ENCODE data around the gene KLHL18.

The KLHL18 gene

GRCh38 chr3:47270526-47270925 is 12.2 kb upstream of the KLHL18 start:
- DNase-seq (ENCODE audit: low spot score) (no peak), ATAC-seq (ENCODE audit: low read depth) (no peak)

GRCh38 chr3:47273564-47273963 is 9.2 kb upstream of the KLHL18 start:
- H3K36me3 ChIP-seq (ENCODE audit: low read depth), result no peaks in the 10 kb centered on the region
- no peaks in the 10 kb centered on the region for H3K27me3 ChIP-seq (ENCODE audit: insufficient read depth, poor library complexity, severe bottlenecking)
- TF ChIP-seq CTCF (IDR thresholded peaks at IDR 0.05; ENCODE audit: poor library complexity, severe bottlenecking), result no peak
- no peak for DNase-seq (ENCODE audit: low spot score)
- H3K4me3 ChIP-seq (ENCODE audit: severe bottlenecking), result no peak overlapping the region
- H3K27ac ChIP-seq (ENCODE audit: poor library complexity, severe bottlenecking), result no peak overlapping the region
- ATAC-seq (ENCODE audit: low read depth), result no peak
- H3K9me3 ChIP-seq (ENCODE audit: severe bottlenecking), result no peaks in the 10 kb centered on the region
- H3K4me1 ChIP-seq (ENCODE audit: insufficient read depth, poor library complexity, severe bottlenecking), result no peaks in the 10 kb centered on the region

More at GRCh38 chr3:47270526-47270925, 12.2 kb upstream of the KLHL18 start:
- TF ChIP-seq CTCF (IDR thresholded peaks at IDR 0.05; ENCODE audit: poor library complexity, severe bottlenecking), result no peak
- Histone ChIP-seq H3K4me1 (ENCODE audit: insufficient read depth, poor library complexity, severe bottlenecking) (peaks cover 11% of the 10 kb centered on the region), H3K9me3 (ENCODE audit: severe bottlenecking) (no peaks in the 10 kb centered on the region), H3K36me3 (ENCODE audit: low read depth) (no peaks in the 10 kb centered on the region), H3K4me3 (ENCODE audit: severe bottlenecking) (no peak overlapping the region), H3K27ac (ENCODE audit: poor library complexity, severe bottlenecking) (no peak overlapping the region), H3K27me3 (ENCODE audit: insufficient read depth, poor library complexity, severe bottlenecking) (no peaks in the 10 kb centered on the region)

- no peak overlapping the region for H3K4me3 ChIP-seq (ENCODE audit: severe bottlenecking)
- H3K36me3 ChIP-seq (ENCODE audit: low read depth), result no peaks in the 10 kb centered on the region
- H3K9me3 ChIP-seq (ENCODE audit: severe bottlenecking), result no peaks in the 10 kb centered on the region
- ATAC-seq (ENCODE audit: low read depth), result no peak
- no peaks in the 10 kb centered on the region for H3K4me1 ChIP-seq (ENCODE audit: insufficient read depth, poor library complexity, severe bottlenecking)
- TF ChIP-seq CTCF (IDR thresholded peaks at IDR 0.05; ENCODE audit: poor library complexity, severe bottlenecking), result no peak
- H3K27ac ChIP-seq (ENCODE audit: poor library complexity, severe bottlenecking), result no peak overlapping the region
- no peak for DNase-seq (ENCODE audit: low spot score)
- H3K27me3 ChIP-seq (ENCODE audit: insufficient read depth, poor library complexity, severe bottlenecking), result no peaks in the 10 kb centered on the region
Observed at GRCh38 chr3:47274652-47275051, 8.1 kb upstream of the KLHL18 start.

GRCh38 chr3:47276558-47276957 is 6.2 kb upstream of the KLHL18 start:
- ATAC-seq (ENCODE audit: low read depth), result no peak
- Histone ChIP-seq H3K27me3 (ENCODE audit: insufficient read depth, poor library complexity, severe bottlenecking) (no peaks in the 10 kb centered on the region), H3K4me1 (ENCODE audit: insufficient read depth, poor library complexity, severe bottlenecking) (no peaks in the 10 kb centered on the region), H3K4me3 (ENCODE audit: severe bottlenecking) (no peak overlapping the region), H3K36me3 (ENCODE audit: low read depth) (no peaks in the 10 kb centered on the region), H3K27ac (ENCODE audit: poor library complexity, severe bottlenecking) (no peak overlapping the region), H3K9me3 (ENCODE audit: severe bottlenecking) (no peaks in the 10 kb centered on the region)
- TF ChIP-seq CTCF (IDR thresholded peaks at IDR 0.05; ENCODE audit: poor library complexity, severe bottlenecking), result no peak
- DNase-seq (ENCODE audit: low spot score), result no peak

- TF ChIP-seq CTCF (IDR thresholded peaks at IDR 0.05; ENCODE audit: poor library complexity, severe bottlenecking), result no peak
Observed at GRCh38 chr3:47280519-47280918, 2.2 kb upstream of the KLHL18 start.

More at GRCh38 chr3:47280519-47280918, 2.2 kb upstream of the KLHL18 start:
- no peaks in the 10 kb centered on the region for H3K4me1 ChIP-seq (ENCODE audit: insufficient read depth, poor library complexity, severe bottlenecking)
- no peak overlapping the region for H3K4me3 ChIP-seq (ENCODE audit: severe bottlenecking)
- no peak for ATAC-seq (ENCODE audit: low read depth)
- H3K27ac ChIP-seq (ENCODE audit: poor library complexity, severe bottlenecking), result no peak overlapping the region
- no peaks in the 10 kb centered on the region for H3K36me3 ChIP-seq (ENCODE audit: low read depth)
- DNase-seq (ENCODE audit: low spot score), result no peak
- no peaks in the 10 kb centered on the region for H3K9me3 ChIP-seq (ENCODE audit: severe bottlenecking)
- H3K27me3 ChIP-seq (ENCODE audit: insufficient read depth, poor library complexity, severe bottlenecking), result no peaks in the 10 kb centered on the region
